ENCODE measurements around the gene PIGH.
"Not testable (repeated sequence)": the region's sequence is repeated elsewhere in the genome, so short reads cannot be mapped to it uniquely, and the experiment has no call there.

The PIGH gene

GRCh38 chr14:67607646-67608045, 7.6 kb upstream of the PIGH start:
- DNase-seq, result no peak

- DNase-seq, result peak; percentile 54
Measured at GRCh38 chr14:67602995-67603545, 3.0 kb upstream of the PIGH start.

- no peak for DNase-seq
Measured at GRCh38 chr14:67602076-67602475, 2.0 kb upstream of the PIGH start.

GRCh38 chr14:67600562-67600974, 500 bp upstream of the PIGH start:
- DNase-seq, result not testable (repeated sequence)

GRCh38 chr14:67595392-67595791, 4.7 kb downstream of the PIGH start:
- DNase-seq, result no peak

- not testable (repeated sequence) for DNase-seq
Measured at GRCh38 chr14:67593650-67594049, 6.4 kb downstream of the PIGH start.

GRCh38 chr14:67589204-67589770, 10.8 kb downstream of the PIGH start:
- no peak for DNase-seq

GRCh38 chr14:67586369-67586768, 13.7 kb downstream of the PIGH start:
- no peak for DNase-seq

- DNase-seq, result no peak
Measured at GRCh38 chr14:67584978-67585377, 15.1 kb downstream of the PIGH start.

- peak; percentile 36 for DNase-seq
Measured at GRCh38 chr14:67583711-67584644, 16.1 kb downstream of the PIGH start.

GRCh38 chr14:67582061-67582460, 18.0 kb downstream of the PIGH start:
- DNase-seq, result no peak

GRCh38 chr14:67581643-67582042, 18.4 kb downstream of the PIGH start:
- no peak for DNase-seq

- no peak for DNase-seq
Measured at GRCh38 chr14:67580336-67581171, 19.5 kb downstream of the PIGH start.

GRCh38 chr14:67579636-67580035, 20.4 kb downstream of the PIGH start:
- DNase-seq, result no peak

- DNase-seq, result no peak
Measured at GRCh38 chr14:67579040-67579439, 21.0 kb downstream of the PIGH start.

- DNase-seq, result no peak
Measured at GRCh38 chr14:67577909-67578749, 21.9 kb downstream of the PIGH start.

GRCh38 chr14:67577181-67577808, 22.8 kb downstream of the PIGH start:
- DNase-seq, result no peak

- no peak for DNase-seq
Measured at GRCh38 chr14:67576216-67576955, 23.7 kb downstream of the PIGH start.

- DNase-seq, result no peak
Measured at GRCh38 chr14:67575684-67576083, 24.4 kb downstream of the PIGH start.

- no peak for DNase-seq
Measured at GRCh38 chr14:67574806-67575205, 25.3 kb downstream of the PIGH start.

- no peak for DNase-seq
Measured at GRCh38 chr14:67574156-67574555, 25.9 kb downstream of the PIGH start.
